Activated T-helper 2 cell treated with anti-CD3 and anti-CD28 coated beads, Interferon-gamma antibody, Interleukin-2, Interleukin-4, amounts not matched to agents 10 μg/mL and 5 μg/mL and 100 μg/mL, durations not matched to agents 14 hours and 24 hours and 36 hours (primary cell): ENCODE data around the gene DIAPH2. TPM values are rescaled to one million over a fixed set of nuclear protein-coding genes. Genes with fewer than 3 reads are reported as not detected.

Source experiments
- DNase-seq: peaks from one replicate; pipeline ENCODE4 v3.0.0; 2021; ENCODE audit warnings: low spot score
- H3K27ac Mint-ChIP-seq: one replicate; pipeline ENCODE4 v1.8.0; 2021; ENCODE audit warnings: mixed read lengths
- H3K27me3 Mint-ChIP-seq: one replicate; pipeline ENCODE4 v1.8.0; 2021; ENCODE audit warnings: low read depth, mixed read lengths
- H3K36me3 Mint-ChIP-seq: one replicate; pipeline ENCODE4 v1.8.0; 2021; ENCODE audit warnings: low read depth, mixed read lengths
- H3K4me1 Mint-ChIP-seq: one replicate; pipeline ENCODE4 v1.8.0; 2021; ENCODE audit warnings: low read depth, mixed read lengths
- H3K4me3 Mint-ChIP-seq: one replicate; pipeline ENCODE4 v1.8.0; 2021; ENCODE audit warnings: low read depth, mild to moderate bottlenecking, moderate library complexity, mixed read lengths
- H3K9me3 Mint-ChIP-seq: one replicate; pipeline ENCODE4 v1.8.0; 2021; ENCODE audit warnings: mixed read lengths
- intact Hi-C: fragments of 100-400 bp; cut with micrococcal nuclease; formaldehyde crosslinking; loops from one replicate; pipeline ENCODE4 v1.15.1; 2023
- total RNA-seq: library from RNA; stranded (reverse); gene quantifications from 2 replicates; pipeline ENCODE4 v1.2.3, GENCODE V29; 2022

DIAPH2 gene
- total RNA-seq, 1 donor from 2014 or later, result 14.9 TPM

DNA sequence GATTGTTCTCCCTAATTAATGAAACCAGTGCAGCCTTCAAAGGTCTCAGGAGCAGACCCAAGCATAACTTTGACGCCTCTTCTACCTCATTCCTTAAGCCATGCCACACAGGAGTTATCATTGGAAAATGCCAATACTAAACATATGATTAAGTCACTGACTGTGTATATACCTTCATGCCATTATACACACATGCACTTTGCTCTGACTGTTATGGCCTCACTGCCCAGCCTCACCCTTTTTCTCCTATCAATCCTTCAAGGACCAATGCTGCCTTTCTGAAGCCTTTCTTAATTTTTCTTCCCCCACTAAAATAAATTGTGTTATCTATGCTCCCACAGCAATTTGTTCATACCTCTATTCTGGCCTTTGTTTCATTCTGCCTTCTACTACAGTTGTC is 924.7 kb downstream of the DIAPH2 start:
- Mint-ChIP-seq H3K36me3 (no peaks in the 10 kb centered on the region), H3K4me1 (no peaks in the 10 kb centered on the region), H3K4me3 (no peak overlapping the region), H3K27me3 (no peaks in the 10 kb centered on the region), H3K27ac (no peak overlapping the region), H3K9me3 (no peaks in the 10 kb centered on the region)
- DNase-seq, result no peak
- intact Hi-C loops, result no loop called here

DNA sequence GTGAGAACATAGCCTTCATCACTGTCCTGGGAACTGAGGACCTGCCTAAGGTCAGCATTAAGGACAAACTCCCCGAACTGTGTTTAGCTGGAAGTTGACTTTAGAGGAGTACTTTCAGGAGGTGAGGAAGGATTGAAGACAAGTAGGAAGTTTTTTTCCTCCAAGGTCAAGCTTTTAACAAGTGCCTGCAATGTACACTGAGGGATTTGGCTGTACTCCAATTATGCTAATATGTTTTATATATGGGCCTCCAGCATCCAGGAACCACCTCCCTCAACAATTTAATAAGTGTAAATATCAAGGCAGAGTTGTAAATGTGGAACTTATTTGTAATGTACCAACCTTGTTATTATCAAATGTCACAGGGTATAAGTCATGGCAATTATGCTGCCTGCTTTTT is 925.3 kb downstream of the DIAPH2 start:
- no peaks in the 10 kb centered on the region for H3K27me3 Mint-ChIP-seq
- no peaks in the 10 kb centered on the region for H3K36me3 Mint-ChIP-seq
- no peak for DNase-seq
- no peak overlapping the region for H3K27ac Mint-ChIP-seq
- intact Hi-C loops, result no loop called here
- no peak overlapping the region for H3K4me3 Mint-ChIP-seq
- no peaks in the 10 kb centered on the region for H3K4me1 Mint-ChIP-seq
- no peaks in the 10 kb centered on the region for H3K9me3 Mint-ChIP-seq

DNA sequence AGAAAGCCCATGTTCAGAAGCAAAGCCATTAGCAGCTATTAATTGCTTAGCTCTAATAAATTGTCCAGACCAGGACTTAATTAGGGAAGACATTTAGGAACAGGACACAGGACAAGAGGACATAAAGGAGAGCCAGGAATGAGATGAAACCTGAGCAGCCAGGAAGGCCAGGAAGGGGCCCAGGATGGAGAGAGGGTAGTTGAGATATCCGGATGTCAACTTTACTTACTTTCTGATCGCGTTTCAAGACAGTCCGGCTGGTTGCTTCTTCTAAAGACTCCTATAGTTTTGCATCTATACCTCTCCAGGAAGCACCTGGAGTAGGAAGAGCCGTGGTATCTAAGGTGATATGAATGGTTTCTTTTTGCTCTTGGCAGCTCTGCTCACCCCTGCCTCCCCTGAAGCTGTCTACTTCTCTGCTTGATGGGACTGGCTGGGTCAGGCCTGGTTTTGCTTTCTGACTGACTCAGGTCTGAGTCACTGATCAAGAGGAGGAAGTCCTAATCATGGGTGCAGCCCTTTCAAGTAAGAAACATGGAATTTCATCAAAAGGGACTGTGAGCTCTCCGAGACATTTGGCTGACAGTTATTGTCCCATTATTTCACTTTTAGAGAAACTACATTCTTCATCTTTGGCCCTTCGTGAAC is 932.4 kb downstream of the DIAPH2 start:
- intact Hi-C loops, result no loop called here
- Mint-ChIP-seq H3K27ac (no peak overlapping the region), H3K36me3 (no peaks in the 10 kb centered on the region), H3K4me3 (no peak overlapping the region), H3K4me1 (no peaks in the 10 kb centered on the region), H3K27me3 (no peaks in the 10 kb centered on the region), H3K9me3 (no peaks in the 10 kb centered on the region)
- DNase-seq, result no peak

DNA sequence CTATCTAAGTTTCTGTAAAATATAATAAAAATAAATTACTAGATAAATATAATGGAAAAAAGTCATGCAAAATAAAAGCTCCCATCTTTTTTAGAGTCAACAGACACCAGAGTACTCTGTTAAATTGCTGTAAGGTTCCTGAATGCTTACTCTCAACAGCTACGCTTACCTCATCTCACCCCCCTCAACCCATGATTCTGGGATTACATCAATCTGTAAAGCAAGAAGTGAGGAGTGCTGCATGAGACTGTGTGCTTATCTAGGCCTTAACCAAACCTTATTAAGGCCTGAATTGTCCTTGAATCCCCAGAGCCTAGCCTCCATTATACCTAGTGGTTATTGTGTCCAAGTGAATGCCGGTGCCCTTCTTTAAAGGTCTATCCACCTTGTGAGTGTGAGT is 934.9 kb downstream of the DIAPH2 start:
- intact Hi-C loops, result no loop called here
- Mint-ChIP-seq H3K27ac (no peak overlapping the region), H3K27me3 (no peaks in the 10 kb centered on the region), H3K4me3 (no peak overlapping the region), H3K4me1 (no peaks in the 10 kb centered on the region), H3K36me3 (no peaks in the 10 kb centered on the region), H3K9me3 (no peaks in the 10 kb centered on the region)
- no peak for DNase-seq

DNA sequence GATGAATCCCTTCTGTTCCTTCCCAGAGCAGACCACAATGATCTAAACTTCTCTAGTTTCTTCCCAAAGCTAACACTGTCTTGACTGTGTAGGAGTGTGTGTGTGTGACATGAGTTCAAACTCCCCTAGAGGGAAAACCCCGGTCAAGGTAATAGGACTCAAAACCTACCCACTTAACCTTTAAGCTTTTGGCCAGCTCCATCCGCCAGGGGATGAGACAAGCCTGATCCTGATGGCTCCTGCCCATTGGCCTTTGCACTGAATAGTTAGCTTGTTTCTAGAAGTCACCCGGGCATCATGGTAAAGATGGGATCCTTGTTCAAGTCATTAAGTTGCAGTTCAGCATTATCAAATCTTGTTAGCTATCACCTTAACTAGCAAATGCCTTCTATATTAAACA is 937.5 kb downstream of the DIAPH2 start:
- no peaks in the 10 kb centered on the region for H3K4me1 Mint-ChIP-seq
- H3K9me3 Mint-ChIP-seq, result no peaks in the 10 kb centered on the region
- no peak overlapping the region for H3K27ac Mint-ChIP-seq
- DNase-seq, result no peak
- intact Hi-C loops, result no loop called here
- H3K27me3 Mint-ChIP-seq, result no peaks in the 10 kb centered on the region
- H3K4me3 Mint-ChIP-seq, result no peak overlapping the region
- no peaks in the 10 kb centered on the region for H3K36me3 Mint-ChIP-seq

DNA sequence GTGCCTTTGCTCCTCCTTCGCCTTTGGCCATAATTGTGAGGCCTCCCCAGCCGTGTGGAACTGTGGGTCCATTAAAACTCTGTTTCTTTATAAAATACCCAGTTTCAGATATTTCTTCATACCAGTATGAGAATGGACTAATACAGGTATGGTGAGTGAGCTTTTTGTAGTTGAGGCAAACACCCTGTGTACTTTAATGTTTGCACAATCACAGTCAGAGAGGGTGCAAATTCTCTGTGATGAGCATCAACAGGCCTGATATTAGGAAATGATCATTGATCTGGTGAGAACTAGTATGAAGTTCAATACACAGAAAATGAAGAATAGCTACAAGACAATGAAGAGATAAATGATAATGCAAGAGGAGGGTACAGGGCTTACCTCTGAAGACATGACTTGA is 943.7 kb downstream of the DIAPH2 start:
- intact Hi-C loops, result no loop called here
- Mint-ChIP-seq H3K36me3 (no peaks in the 10 kb centered on the region), H3K4me3 (no peak overlapping the region), H3K4me1 (no peaks in the 10 kb centered on the region), H3K27ac (no peak overlapping the region), H3K9me3 (no peaks in the 10 kb centered on the region), H3K27me3 (no peaks in the 10 kb centered on the region)
- no peak for DNase-seq

DNA sequence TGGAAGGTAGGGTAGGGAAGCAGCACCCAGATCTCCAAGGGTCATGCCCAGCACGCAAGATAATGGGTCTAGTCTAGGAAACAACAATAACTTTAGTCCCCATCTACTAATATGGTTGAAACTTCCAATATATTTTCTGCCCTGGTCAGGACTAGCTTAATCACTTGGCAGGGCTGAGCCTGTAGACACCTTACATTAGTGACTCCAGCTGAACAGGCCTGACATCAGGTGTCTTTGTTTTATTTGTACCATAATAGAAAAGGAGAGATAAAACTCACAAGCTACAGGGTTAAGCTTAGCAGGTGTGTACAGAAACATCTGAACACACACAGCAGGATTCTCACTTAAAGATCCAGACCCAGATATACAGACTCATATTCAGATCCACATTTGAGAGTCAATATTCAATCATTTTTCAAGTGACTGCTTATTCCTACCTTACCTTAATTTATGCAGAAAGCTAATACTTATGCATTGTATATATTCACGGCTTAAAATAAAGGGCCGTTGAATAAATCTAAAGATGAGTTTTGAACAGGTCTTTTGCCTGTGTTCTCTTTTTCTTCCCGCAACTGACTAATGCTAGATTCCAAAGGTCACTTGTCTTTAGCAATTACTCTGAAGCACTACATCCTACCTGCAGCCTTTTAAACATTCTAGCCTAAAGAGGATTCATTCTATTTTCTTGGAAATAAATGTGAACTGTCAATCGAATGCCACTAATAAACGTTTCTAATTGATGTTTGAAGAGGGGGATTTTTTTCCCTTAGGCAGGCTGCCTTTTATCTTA is 944.4 kb downstream of the DIAPH2 start:
- intact Hi-C loops, result no loop called here
- DNase-seq, result no peak
- Mint-ChIP-seq H3K27me3 (no peaks in the 10 kb centered on the region), H3K9me3 (no peaks in the 10 kb centered on the region), H3K4me3 (no peak overlapping the region), H3K4me1 (no peaks in the 10 kb centered on the region), H3K36me3 (no peaks in the 10 kb centered on the region), H3K27ac (no peak overlapping the region)

DNA sequence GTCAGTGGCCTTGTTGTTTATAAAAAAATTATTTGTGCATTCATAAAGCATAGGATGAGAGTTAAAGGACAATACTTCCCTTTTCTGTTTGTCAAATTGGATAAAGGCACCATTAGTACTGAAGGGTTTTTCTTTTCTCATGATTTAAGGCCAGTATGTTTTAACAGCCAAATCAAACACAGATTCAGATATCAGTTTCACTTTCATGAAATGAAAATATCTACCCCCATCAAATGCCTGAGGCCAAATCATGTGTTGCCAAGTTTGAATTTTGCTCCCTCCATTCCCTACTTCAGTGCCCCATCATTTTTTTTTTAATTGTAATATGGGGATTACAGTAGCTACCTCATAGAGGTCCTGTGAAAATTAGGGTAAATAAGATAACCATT is 944.9 kb downstream of the DIAPH2 start:
- intact Hi-C loops, result no loop called here
- no peaks in the 10 kb centered on the region for H3K4me1 Mint-ChIP-seq
- H3K4me3 Mint-ChIP-seq, result no peak overlapping the region
- DNase-seq, result no peak
- H3K27me3 Mint-ChIP-seq, result no peaks in the 10 kb centered on the region
- no peaks in the 10 kb centered on the region for H3K9me3 Mint-ChIP-seq
- no peaks in the 10 kb centered on the region for H3K36me3 Mint-ChIP-seq
- H3K27ac Mint-ChIP-seq, result no peak overlapping the region

DNA sequence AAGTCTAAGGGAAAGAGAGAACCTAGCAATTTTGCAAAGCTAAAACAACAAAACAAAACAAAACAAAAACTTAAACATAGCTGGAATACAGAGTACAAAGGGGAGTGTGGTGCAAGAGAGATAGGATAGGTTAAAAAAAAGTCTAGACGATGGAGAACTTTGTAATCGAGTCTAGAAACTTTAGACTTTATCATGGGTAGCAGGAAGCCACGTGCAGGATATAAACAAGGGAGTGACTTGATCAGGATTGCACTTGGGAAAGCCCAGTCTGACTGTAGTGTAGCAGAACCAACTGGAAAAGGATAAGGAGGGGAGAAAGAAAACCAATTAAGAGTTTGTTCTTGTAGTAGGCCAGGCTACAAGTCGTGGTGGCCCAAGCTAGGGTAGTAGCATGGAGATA is 949.2 kb downstream of the DIAPH2 start:
- Mint-ChIP-seq H3K4me3 (no peak overlapping the region), H3K36me3 (no peaks in the 10 kb centered on the region), H3K27ac (no peak overlapping the region), H3K4me1 (no peaks in the 10 kb centered on the region), H3K27me3 (peaks cover 2% of the 10 kb centered on the region), H3K9me3 (no peaks in the 10 kb centered on the region)
- intact Hi-C loops, result no loop called here
- no peak for DNase-seq

DNA sequence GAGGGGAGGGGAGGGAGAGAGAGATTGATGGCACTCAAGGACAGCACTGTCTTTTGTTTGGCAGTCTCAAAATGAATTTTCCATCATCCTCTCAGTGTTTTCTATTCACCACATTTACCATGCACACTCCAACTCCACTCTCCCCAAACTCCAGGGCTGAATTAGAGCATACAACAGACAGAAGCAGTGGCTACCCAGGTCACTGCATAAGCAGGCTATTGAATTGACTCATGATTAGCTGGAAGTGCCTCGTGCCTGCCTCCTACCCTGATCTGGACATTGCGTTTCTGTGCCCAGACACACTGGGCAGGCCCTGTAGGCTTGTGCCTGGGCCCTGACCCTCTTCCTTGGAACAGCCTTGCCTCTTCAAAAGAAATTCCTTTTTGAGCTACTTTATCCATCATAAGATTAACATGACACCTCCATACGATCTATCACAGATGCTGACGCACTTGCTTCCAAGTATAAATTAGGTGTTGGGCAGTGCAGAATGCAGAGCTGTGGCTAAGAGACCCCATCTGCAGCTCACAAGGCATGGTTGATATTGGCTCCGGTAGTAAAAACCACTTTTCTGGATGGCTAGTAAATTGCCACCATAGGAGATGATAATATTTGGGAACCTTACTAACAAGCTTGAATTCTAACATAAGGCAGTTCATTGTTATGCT is 952.0 kb downstream of the DIAPH2 start:
- no peaks in the 10 kb centered on the region for H3K9me3 Mint-ChIP-seq
- no peak overlapping the region for H3K27ac Mint-ChIP-seq
- DNase-seq, result no peak
- intact Hi-C loops, result no loop called here
- peaks cover 4% of the 10 kb centered on the region for H3K27me3 Mint-ChIP-seq
- no peak overlapping the region for H3K4me3 Mint-ChIP-seq
- H3K4me1 Mint-ChIP-seq, result peaks cover 8% of the 10 kb centered on the region
- H3K36me3 Mint-ChIP-seq, result no peaks in the 10 kb centered on the region

DNA sequence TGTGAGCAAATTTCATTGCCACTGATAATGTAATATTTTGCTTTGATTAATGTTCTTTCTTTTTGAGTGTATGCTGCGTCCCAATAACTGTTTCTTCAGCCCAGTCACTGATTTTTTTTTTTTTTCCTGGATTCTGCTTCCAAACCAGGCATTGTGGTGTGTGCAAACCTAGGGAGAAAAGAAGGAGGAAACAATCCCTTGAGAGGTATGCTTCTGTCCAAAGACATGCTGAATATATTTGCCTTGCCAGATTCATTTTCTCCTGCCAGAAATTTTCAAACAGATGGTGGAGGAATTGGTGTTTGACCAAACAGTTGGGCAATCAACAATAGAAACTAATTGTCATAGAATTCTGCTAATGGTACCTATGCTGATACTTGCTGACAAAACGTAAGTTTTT is 952.6 kb downstream of the DIAPH2 start:
- Mint-ChIP-seq H3K27ac (no peak overlapping the region), H3K36me3 (no peaks in the 10 kb centered on the region), H3K4me1 (peaks cover 8% of the 10 kb centered on the region), H3K4me3 (no peak overlapping the region), H3K27me3 (peaks cover 4% of the 10 kb centered on the region), H3K9me3 (no peaks in the 10 kb centered on the region)
- DNase-seq, result no peak
- intact Hi-C loops, result no loop called here

DNA sequence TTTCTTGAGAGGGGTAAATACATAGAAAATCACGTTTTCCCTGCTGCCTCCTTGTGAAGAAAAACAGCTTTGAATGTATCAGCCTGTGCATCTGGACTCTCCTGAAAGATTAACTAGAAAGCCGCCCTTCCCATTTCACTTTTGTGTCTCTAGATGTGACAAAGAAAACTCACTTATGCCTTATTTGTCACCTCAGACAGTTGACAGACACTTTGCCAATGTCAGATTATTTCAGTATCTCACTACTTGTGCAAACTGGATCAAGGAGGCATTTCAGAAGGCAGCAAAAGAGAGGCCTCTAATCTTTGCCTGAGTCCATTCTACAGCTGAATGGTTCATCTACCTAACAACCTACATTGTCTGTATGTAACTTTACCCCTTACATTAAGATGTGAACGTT is 954.0 kb downstream of the DIAPH2 start:
- H3K36me3 Mint-ChIP-seq, result no peaks in the 10 kb centered on the region
- H3K4me3 Mint-ChIP-seq, result no peak overlapping the region
- H3K27me3 Mint-ChIP-seq, result peaks cover 4% of the 10 kb centered on the region
- H3K9me3 Mint-ChIP-seq, result no peaks in the 10 kb centered on the region
- no peak for DNase-seq
- intact Hi-C loops, result no loop called here
- peaks cover 8% of the 10 kb centered on the region for H3K4me1 Mint-ChIP-seq
- H3K27ac Mint-ChIP-seq, result no peak overlapping the region

DNA sequence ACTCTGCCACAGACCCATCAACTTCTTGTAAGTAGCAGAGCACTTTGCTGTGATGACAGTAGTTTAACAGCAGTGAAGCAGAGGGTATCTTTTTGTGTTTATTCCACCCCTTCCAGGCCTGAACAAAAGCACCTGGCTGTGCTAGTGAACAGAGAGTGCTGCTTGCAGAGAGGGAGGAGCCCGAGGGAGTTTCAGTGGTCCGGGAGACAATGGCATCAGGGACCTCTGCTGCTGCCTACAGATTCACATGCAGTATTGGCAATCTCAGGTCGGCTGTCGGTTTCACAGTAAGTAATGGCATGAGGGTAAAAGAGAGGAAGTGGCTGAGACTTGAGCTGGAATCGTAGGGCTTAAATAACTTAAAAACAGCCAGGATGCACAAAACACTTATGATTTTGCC is 954.9 kb downstream of the DIAPH2 start:
- intact Hi-C loops, result no loop called here
- Mint-ChIP-seq H3K4me1 (peaks cover 8% of the 10 kb centered on the region), H3K4me3 (no peak overlapping the region), H3K36me3 (no peaks in the 10 kb centered on the region), H3K9me3 (no peaks in the 10 kb centered on the region), H3K27me3 (peaks cover 4% of the 10 kb centered on the region), H3K27ac (no peak overlapping the region)
- no peak for DNase-seq
